Measurements from ENCODE around the gene SERINC2. TPM values are rescaled to one million over a fixed set of nuclear protein-coding genes. Genes with fewer than 3 reads are reported as not detected.
A peak's percentile ranks its signal among the peaks of the same experiment; 100 is the strongest.
"Not testable (repeated sequence)": the region's sequence is repeated elsewhere in the genome, so short reads cannot be mapped to it uniquely, and the experiment has no call there.

Gene SERINC2
- total RNA-seq, 1 donor from 2014 or later, result 23.2 TPM

GRCh38 chr1:31460027-31460426, 47.0 kb downstream of the SERINC2 start:
- H3K27me3 ChIP-seq (ENCODE audit: control insufficient read depth, insufficient read depth, low read length), result no peaks in the 10 kb centered on the region
- FAIRE-seq, result no peak
- TF ChIP-seq CTCF (IDR thresholded peaks at IDR 0.05; ENCODE audit: insufficient read depth, low read length, severe bottlenecking), result peak; percentile 14

GRCh38 chr1:31467005-31467674, 54.1 kb downstream of the SERINC2 start:
- H3K36me3 ChIP-seq (ENCODE audit: control insufficient read depth, insufficient read depth, low read length), result no peaks in the 10 kb centered on the region
- DNase-seq (ENCODE audit: low read depth) (peak; percentile 67), FAIRE-seq (no peak)
- H3K4me3 ChIP-seq (ENCODE audit: low read depth, low read length), result no peak overlapping the region
- TF ChIP-seq CTCF (IDR thresholded peaks at IDR 0.05; ENCODE audit: insufficient read depth, low read length, severe bottlenecking), result no peak
- no peaks in the 10 kb centered on the region for H3K27me3 ChIP-seq (ENCODE audit: control insufficient read depth, insufficient read depth, low read length)

More at GRCh38 chr1:31460027-31460426, 47.0 kb downstream of the SERINC2 start:
- no peak for DNase-seq (ENCODE audit: low read depth)
- H3K4me3 ChIP-seq (ENCODE audit: low read depth, low read length), result no peak overlapping the region
- no peaks in the 10 kb centered on the region for H3K36me3 ChIP-seq (ENCODE audit: control insufficient read depth, insufficient read depth, low read length)

- H3K4me3 ChIP-seq (ENCODE audit: low read depth, low read length), result no peak overlapping the region
Measured at GRCh38 chr1:31470794-31471315, 57.8 kb downstream of the SERINC2 start.

GRCh38 chr1:31471452-31472313, 58.7 kb downstream of the SERINC2 start:
- H3K4me3 ChIP-seq (ENCODE audit: low read depth, low read length); FAIRE-seq; H3K27me3 ChIP-seq (ENCODE audit: control insufficient read depth, insufficient read depth, low read length); H3K36me3 ChIP-seq (ENCODE audit: control insufficient read depth, insufficient read depth, low read length): not testable (repeated sequence)
- DNase-seq (ENCODE audit: low read depth), result peak; percentile 82

More at GRCh38 chr1:31470794-31471315, 57.8 kb downstream of the SERINC2 start:
- no peak for TF ChIP-seq CTCF (IDR thresholded peaks at IDR 0.05; ENCODE audit: insufficient read depth, low read length, severe bottlenecking)
- FAIRE-seq, result no peak
- Histone ChIP-seq H3K27me3 (ENCODE audit: control insufficient read depth, insufficient read depth, low read length) (no peaks in the 10 kb centered on the region), H3K36me3 (ENCODE audit: control insufficient read depth, insufficient read depth, low read length) (no peaks in the 10 kb centered on the region)
- no peak for DNase-seq (ENCODE audit: low read depth)

- not testable (repeated sequence) for FAIRE-seq; H3K4me3 ChIP-seq (ENCODE audit: low read depth, low read length); DNase-seq (ENCODE audit: low read depth); H3K36me3 ChIP-seq (ENCODE audit: control insufficient read depth, insufficient read depth, low read length); H3K27me3 ChIP-seq (ENCODE audit: control insufficient read depth, insufficient read depth, low read length)
Measured at GRCh38 chr1:31472314-31472651, 59.3 kb downstream of the SERINC2 start.

- H3K27me3 ChIP-seq (ENCODE audit: control insufficient read depth, insufficient read depth, low read length); DNase-seq (ENCODE audit: low read depth); H3K4me3 ChIP-seq (ENCODE audit: low read depth, low read length); H3K36me3 ChIP-seq (ENCODE audit: control insufficient read depth, insufficient read depth, low read length); FAIRE-seq: not testable (repeated sequence)
Measured at GRCh38 chr1:31472673-31473072, 59.7 kb downstream of the SERINC2 start.

GRCh38 chr1:31473508-31473907, 60.5 kb downstream of the SERINC2 start:
- DNase-seq (ENCODE audit: low read depth); H3K4me3 ChIP-seq (ENCODE audit: low read depth, low read length); H3K27me3 ChIP-seq (ENCODE audit: control insufficient read depth, insufficient read depth, low read length); FAIRE-seq; H3K36me3 ChIP-seq (ENCODE audit: control insufficient read depth, insufficient read depth, low read length): not testable (repeated sequence)

GRCh38 chr1:31474567-31474966, 61.6 kb downstream of the SERINC2 start:
- not testable (repeated sequence) for DNase-seq (ENCODE audit: low read depth); H3K27me3 ChIP-seq (ENCODE audit: control insufficient read depth, insufficient read depth, low read length); FAIRE-seq; H3K4me3 ChIP-seq (ENCODE audit: low read depth, low read length); H3K36me3 ChIP-seq (ENCODE audit: control insufficient read depth, insufficient read depth, low read length)

All from bronchial epithelial cell (primary cell).